HL-60 (cell line): ENCODE data around the gene BTBD6.

ENCODE experiments used
- DNase-seq, 2 experiments: peaks; one replicate each; pipeline ENCODE4 v3.0.0-alpha.2; 2010 to 2020; ENCODE audit warnings: low read depth in 1 of 2, low spot score in 1 of 2
- H3K27ac ChIP-seq: fragments of 250-450 bp; sonication (Bioruptor Pico); replicated peaks from 2 replicates; pipeline ENCODE4 v1.5.1; 2020; ENCODE audit warnings: mild to moderate bottlenecking, moderate library complexity
- H3K27me3 ChIP-seq: fragments of 250-450 bp; sonication (Bioruptor Pico); 2 replicates; pipeline ENCODE4 v1.5.1; 2021; ENCODE audit warnings: mild to moderate bottlenecking, moderate library complexity; ENCODE audit not compliant: insufficient read depth, poor library complexity, severe bottlenecking
- H3K4me3 ChIP-seq: replicated peaks from 2 replicates; pipeline ENCODE4 v1.5.1; 2011; ENCODE audit warnings: mild to moderate bottlenecking, control low read depth, low read length; ENCODE audit not compliant: insufficient read depth
- CTCF ChIP-seq: IDR thresholded peaks from one replicate; pipeline ENCODE4 v1.5.1; 2011; ENCODE audit warnings: low read length, control low read depth, inconsistent platforms; ENCODE audit not compliant: insufficient read depth
- GABPA ChIP-seq: IDR thresholded peaks from 2 replicates; pipeline ENCODE4 v1.6.1; 2012; ENCODE audit warnings: low read depth
- POLR2AphosphoS5 ChIP-seq: IDR thresholded peaks from 2 replicates; pipeline ENCODE4 v1.6.1; 2012; ENCODE audit warnings: low read depth
- REST ChIP-seq: IDR thresholded peaks from 2 replicates; pipeline ENCODE4 v1.6.1; 2012; ENCODE audit warnings: low read depth; ENCODE audit not compliant: insufficient replicate concordance
- SPI1 ChIP-seq: IDR thresholded peaks from 2 replicates; pipeline ENCODE4 v1.6.1; 2012; ENCODE audit warnings: low read depth, mild to moderate bottlenecking, borderline replicate concordance

The BTBD6 gene

GRCh38 chr14:105299654-105300541 is 51.6 kb downstream of the BTBD6 start:
- Histone ChIP-seq H3K27ac (peak overlapping the region; percentile 80), H3K4me3 (peak overlapping the region; percentile 66), H3K27me3 (no peaks in the 10 kb centered on the region)
- no peak for DNase-seq
- TF ChIP-seq GABPA: no peak
- TF ChIP-seq CTCF: no peak
- no peak for TF ChIP-seq REST
- TF ChIP-seq SPI1: no peak
- TF ChIP-seq POLR2AphosphoS5: no peak
